Loucy (cell line): ENCODE measurements around the gene EXOSC10.

Experiments
- EZH2phosphoT487 ChIP-seq: fragments of 200-600 bp; IDR thresholded peaks from 2 replicates; pipeline ENCODE4 v1.6.1; 2018; ENCODE audit warnings: antibody characterized with exemption, mild to moderate bottlenecking, moderate library complexity, borderline replicate concordance
- TF ChIP-seq, protein P1 (sequence below): fragments of 200-600 bp; sonication (generic); conservative IDR thresholded peaks from 2 replicates; pipeline ENCODE4 v1.5.1; 2014; ENCODE audit warnings: mild to moderate bottlenecking, antibody characterized with exemption, low read length

GRCh38 chr1:11046625-11047365 is 52.9 kb downstream of the EXOSC10 start, which contains the start of gene MASP2:
- TF ChIP-seq, protein P1, sequence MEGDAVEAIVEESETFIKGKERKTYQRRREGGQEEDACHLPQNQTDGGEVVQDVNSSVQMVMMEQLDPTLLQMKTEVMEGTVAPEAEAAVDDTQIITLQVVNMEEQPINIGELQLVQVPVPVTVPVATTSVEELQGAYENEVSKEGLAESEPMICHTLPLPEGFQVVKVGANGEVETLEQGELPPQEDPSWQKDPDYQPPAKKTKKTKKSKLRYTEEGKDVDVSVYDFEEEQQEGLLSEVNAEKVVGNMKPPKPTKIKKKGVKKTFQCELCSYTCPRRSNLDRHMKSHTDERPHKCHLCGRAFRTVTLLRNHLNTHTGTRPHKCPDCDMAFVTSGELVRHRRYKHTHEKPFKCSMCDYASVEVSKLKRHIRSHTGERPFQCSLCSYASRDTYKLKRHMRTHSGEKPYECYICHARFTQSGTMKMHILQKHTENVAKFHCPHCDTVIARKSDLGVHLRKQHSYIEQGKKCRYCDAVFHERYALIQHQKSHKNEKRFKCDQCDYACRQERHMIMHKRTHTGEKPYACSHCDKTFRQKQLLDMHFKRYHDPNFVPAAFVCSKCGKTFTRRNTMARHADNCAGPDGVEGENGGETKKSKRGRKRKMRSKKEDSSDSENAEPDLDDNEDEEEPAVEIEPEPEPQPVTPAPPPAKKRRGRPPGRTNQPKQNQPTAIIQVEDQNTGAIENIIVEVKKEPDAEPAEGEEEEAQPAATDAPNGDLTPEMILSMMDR: no peak
- TF ChIP-seq EZH2phosphoT487: no peak
